Neural crest cell (in vitro differentiated cells): Measurements from ENCODE around the gene CHD9. TPM values are rescaled to one million over a fixed set of nuclear protein-coding genes. Genes with fewer than 3 reads are reported as not detected.
A peak's percentile ranks its signal among the peaks of the same experiment; 100 is the strongest.

Experiments
- DNase-seq: peaks from one replicate; pipeline ENCODE4 v3.0.0; 2021; ENCODE audit warnings: low read depth, mixed read lengths, low spot score
- H3K27ac Mint-ChIP-seq: one replicate; pipeline ENCODE4 v1.8.0; 2021; ENCODE audit warnings: mild to moderate bottlenecking, mixed read lengths; ENCODE audit not compliant: unreplicated experiment
- H3K27me3 Mint-ChIP-seq: 2 replicates; pipeline ENCODE4 v1.8.0; 2021; ENCODE audit warnings: low read depth, mild to moderate bottlenecking, mixed read lengths
- H3K36me3 Mint-ChIP-seq: 2 replicates; pipeline ENCODE4 v1.8.0; 2021; ENCODE audit warnings: low read depth, mild to moderate bottlenecking, mixed read lengths
- H3K4me1 Mint-ChIP-seq: 2 replicates; pipeline ENCODE4 v1.8.0; 2021; ENCODE audit warnings: mixed read lengths
- H3K4me3 Mint-ChIP-seq: one replicate; pipeline ENCODE4 v1.8.0; 2021; ENCODE audit warnings: mild to moderate bottlenecking, mixed read lengths
- H3K9me3 Mint-ChIP-seq: 2 replicates; pipeline ENCODE4 v1.8.0; 2021; ENCODE audit warnings: mixed read lengths
- total RNA-seq: library from RNA; stranded (reverse); gene quantifications from 2 replicates; pipeline ENCODE4 v1.2.1, GENCODE V29; 2021
- TF ChIP-seq, protein P1 (sequence below): fragments of 200-600 bp; sonication (generic); conservative IDR thresholded peaks from 2 replicates; pipeline ENCODE4 v1.5.0; 2021; ENCODE audit warnings: antibody characterized with exemption, mild to moderate bottlenecking

CHD9 gene
- total RNA-seq, 1 donor from 2014 or later = 76.0 TPM

DNA sequence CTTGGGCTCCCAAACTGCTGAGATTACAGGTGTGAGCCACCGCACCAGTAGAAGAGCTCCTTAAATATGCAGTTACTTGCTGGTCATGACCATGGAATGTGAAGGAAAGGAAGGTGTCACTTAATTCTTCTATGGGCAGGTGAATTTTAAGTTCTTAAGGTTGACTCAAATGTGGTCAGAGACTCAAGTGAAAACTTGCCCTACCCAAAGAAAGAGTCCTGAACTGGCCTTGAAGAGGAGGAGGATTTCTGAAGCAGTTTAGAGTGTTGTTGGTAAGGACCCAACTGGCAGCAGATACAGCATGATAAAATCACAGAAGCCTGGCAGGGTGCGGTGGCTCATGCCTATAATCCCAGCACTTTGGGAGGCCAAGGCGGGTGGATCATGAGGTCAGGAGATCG is 29.4 kb downstream of the CHD9 start:
- Mint-ChIP-seq H3K27me3 (no peaks in the 10 kb centered on the region), H3K36me3 (no peaks in the 10 kb centered on the region), H3K4me1 (peaks cover 43% of the 10 kb centered on the region), H3K27ac (no peak overlapping the region), H3K9me3 (no peaks in the 10 kb centered on the region), H3K4me3 (no peak overlapping the region)
- TF ChIP-seq, protein P1, sequence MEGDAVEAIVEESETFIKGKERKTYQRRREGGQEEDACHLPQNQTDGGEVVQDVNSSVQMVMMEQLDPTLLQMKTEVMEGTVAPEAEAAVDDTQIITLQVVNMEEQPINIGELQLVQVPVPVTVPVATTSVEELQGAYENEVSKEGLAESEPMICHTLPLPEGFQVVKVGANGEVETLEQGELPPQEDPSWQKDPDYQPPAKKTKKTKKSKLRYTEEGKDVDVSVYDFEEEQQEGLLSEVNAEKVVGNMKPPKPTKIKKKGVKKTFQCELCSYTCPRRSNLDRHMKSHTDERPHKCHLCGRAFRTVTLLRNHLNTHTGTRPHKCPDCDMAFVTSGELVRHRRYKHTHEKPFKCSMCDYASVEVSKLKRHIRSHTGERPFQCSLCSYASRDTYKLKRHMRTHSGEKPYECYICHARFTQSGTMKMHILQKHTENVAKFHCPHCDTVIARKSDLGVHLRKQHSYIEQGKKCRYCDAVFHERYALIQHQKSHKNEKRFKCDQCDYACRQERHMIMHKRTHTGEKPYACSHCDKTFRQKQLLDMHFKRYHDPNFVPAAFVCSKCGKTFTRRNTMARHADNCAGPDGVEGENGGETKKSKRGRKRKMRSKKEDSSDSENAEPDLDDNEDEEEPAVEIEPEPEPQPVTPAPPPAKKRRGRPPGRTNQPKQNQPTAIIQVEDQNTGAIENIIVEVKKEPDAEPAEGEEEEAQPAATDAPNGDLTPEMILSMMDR = no peak
- DNase-seq = no peak

DNA sequence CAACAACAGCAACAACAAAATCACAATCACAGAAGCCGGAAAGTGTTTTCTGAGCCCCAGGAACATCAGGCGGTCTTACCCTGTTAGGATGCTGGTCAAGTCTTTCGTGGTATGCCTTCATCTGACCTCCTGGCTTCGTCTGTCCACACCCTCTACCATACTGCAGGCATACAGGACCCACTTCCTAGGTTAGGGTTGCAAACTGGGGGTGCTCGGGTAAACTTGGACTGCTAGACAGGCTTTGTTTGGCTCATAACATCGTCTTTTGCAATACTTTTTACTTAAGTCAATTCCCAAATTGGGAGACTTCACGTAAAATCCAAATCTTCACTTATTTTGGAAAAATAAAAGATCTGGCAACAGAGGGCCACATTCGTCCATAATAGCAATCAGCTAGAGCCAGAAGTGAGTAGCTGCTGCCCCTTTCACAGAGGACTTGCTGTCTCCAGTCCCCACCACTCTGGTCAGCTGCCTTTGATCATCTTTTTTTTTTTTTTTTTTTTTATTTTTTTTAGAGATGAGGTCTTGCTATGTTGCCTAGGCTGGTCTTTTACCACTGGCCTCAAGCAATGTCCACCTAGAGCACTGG is 30.0 kb downstream of the CHD9 start:
- no peaks in the 10 kb centered on the region for H3K9me3 Mint-ChIP-seq

DNA sequence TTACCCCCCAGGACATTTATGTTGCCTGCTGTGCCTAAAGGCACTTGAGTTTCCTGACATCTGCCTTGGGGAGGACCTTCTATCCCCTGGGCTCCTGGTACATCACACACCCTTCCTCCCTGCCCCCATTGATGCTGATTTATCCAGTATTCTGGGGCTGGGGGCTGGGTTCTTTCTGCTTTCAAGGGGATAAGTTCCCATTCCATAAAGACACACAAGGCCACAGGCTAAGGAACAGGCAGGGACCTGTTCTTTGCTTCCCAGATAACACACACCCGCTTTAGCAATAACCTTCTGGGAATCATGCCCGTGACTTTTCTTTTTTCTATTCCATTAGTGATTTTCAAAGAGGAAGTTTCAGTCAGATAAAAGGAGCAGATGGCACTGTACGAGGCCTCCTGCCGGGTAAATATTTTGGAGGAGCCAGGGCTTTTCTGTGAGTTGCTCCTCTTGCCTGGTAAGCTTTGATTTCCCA is 30.6 kb downstream of the CHD9 start:
- no peak for DNase-seq
- Mint-ChIP-seq H3K36me3 (no peaks in the 10 kb centered on the region), H3K4me3 (no peak overlapping the region), H3K27ac (peak overlapping the region; percentile 52), H3K9me3 (no peaks in the 10 kb centered on the region), H3K4me1 (peaks cover 43% of the 10 kb centered on the region), H3K27me3 (no peaks in the 10 kb centered on the region)
- TF ChIP-seq, protein P1 = no peak

More for the DNA sequence above, 30.0 kb downstream of the CHD9 start:
- Mint-ChIP-seq H3K27me3 (no peaks in the 10 kb centered on the region), H3K27ac (no peak overlapping the region), H3K4me1 (peaks cover 43% of the 10 kb centered on the region), H3K4me3 (no peak overlapping the region), H3K36me3 (no peaks in the 10 kb centered on the region)
- TF ChIP-seq, protein P1 = no peak
- DNase-seq = no peak

DNA sequence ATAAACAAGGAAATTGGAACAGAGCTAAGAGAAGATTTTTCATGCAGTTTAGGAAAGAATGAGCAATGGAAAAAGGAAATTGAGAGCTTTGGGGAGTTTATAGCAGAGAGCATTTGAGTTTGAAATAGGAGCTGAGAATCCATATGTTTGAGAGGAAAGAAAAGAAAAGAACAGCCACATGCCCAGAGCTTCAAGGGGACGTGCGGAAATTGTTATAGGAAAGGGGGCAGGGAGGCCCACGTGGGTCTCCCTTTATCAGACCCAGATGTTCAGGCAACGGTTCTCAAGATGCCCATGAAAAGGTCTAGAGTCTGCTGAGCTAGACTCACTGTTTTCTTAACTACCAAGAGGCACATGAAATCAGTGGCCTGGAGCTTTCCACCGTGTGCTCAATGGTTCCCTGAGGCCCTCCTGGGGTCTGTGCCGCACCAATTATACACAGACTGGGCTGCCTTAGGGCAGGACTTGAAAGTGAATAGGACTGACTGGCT is 31.2 kb downstream of the CHD9 start:
- Mint-ChIP-seq H3K4me3 (no peak overlapping the region), H3K27me3 (no peaks in the 10 kb centered on the region), H3K4me1 (peaks cover 43% of the 10 kb centered on the region), H3K36me3 (no peaks in the 10 kb centered on the region), H3K9me3 (no peaks in the 10 kb centered on the region), H3K27ac (peak overlapping the region; percentile 52)
- TF ChIP-seq, protein P1 = no peak
- DNase-seq = no peak

DNA sequence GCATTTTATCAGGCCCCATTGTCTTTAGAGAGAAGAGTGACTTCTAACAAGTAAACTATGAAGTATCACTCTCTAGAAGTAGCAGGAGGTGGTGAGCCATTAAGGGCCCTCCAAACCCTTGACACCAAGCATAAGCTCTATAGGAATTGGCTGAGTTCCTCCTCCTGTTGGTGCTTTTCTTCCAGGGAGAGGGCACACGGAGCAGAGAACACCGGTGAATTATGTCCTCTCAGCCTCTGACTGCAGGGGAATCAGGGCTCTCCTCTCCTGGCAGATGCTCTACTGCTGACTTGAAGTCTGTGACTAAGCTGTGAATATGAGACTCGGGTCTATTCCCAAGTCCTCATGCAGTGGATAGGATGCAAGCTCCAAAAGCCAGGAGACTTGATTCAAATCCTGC is 32.3 kb downstream of the CHD9 start:
- TF ChIP-seq, protein P1 = no peak
- H3K4me3 Mint-ChIP-seq = no peak overlapping the region
- DNase-seq = no peak
- no peaks in the 10 kb centered on the region for H3K27me3 Mint-ChIP-seq
- H3K36me3 Mint-ChIP-seq = no peaks in the 10 kb centered on the region
- H3K4me1 Mint-ChIP-seq = peaks cover 46% of the 10 kb centered on the region
- H3K27ac Mint-ChIP-seq = no peak overlapping the region
- no peaks in the 10 kb centered on the region for H3K9me3 Mint-ChIP-seq
